HG02678 (cell line): ENCODE results near the gene NUP107.
"Not testable (repeated sequence)": the region's sequence is repeated elsewhere in the genome, so short reads cannot be mapped to it uniquely, and the experiment has no call there.

Experiments used
- ATAC-seq: cut with Tn5 transposase; IDR thresholded peaks from one replicate; pipeline ENCODE4 v1.9.1; 2021; ENCODE audit warnings: mild to moderate bottlenecking, moderate library complexity; ENCODE audit not compliant: unreplicated experiment

The NUP107 gene

DNA sequence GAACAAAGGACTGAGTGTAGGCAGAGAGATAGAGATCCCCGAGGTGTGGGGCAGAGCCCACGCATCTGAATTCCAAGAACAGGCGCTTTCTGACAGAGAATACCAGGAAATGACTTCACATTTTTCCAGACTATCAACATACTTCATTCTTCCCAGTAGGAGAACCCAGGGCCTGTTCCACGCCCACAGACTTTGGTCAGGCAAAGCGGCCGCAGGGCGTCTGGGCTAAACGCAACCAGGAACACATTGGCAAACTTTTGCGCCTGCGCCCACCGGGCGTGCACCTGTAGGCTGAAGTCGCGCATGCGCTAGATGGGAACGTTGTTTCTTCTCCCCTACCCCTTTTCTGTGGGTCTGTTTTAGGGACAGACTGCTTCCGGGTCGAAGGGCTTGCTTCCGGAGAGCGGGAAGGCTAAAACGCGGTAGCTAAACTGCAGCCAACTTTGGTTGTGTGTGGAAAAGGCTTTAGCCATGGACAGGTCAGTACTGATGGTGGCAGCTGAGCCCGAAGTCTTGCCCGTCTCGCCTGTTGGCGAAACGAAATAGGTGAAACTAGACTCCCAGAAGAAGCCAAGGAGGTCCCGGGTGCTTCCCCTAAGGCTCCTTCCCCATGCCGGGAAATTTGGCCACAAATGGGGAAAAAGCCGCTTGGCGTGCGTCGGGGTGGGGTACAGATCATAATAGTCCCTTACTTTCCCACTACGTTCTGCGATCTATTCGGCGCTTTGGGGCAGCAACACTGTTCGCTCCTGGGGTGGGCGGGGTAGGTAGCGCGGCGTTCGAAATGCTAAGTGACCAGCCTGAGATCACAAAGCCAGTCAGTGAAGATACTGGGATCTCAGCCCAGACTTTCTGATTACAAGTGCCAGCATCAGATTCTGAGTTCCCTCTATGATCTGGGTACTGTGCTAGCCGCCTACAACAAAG lies at the start of gene NUP107:
Gene NUP107 (plus strand): TSS at position 384 of the 927 bp plus-strand sequence. CDS start 88 bp downstream, at position 472.
- ATAC-seq, result peak; percentile 98

GRCh38 chr12:68637439-68637838 lies 49.3 kb upstream of the NUP107 start:
- not testable (repeated sequence) for ATAC-seq

- ATAC-seq, result no peak
Measured at GRCh38 chr12:68638171-68638570, 48.6 kb upstream of the NUP107 start.

DNA sequence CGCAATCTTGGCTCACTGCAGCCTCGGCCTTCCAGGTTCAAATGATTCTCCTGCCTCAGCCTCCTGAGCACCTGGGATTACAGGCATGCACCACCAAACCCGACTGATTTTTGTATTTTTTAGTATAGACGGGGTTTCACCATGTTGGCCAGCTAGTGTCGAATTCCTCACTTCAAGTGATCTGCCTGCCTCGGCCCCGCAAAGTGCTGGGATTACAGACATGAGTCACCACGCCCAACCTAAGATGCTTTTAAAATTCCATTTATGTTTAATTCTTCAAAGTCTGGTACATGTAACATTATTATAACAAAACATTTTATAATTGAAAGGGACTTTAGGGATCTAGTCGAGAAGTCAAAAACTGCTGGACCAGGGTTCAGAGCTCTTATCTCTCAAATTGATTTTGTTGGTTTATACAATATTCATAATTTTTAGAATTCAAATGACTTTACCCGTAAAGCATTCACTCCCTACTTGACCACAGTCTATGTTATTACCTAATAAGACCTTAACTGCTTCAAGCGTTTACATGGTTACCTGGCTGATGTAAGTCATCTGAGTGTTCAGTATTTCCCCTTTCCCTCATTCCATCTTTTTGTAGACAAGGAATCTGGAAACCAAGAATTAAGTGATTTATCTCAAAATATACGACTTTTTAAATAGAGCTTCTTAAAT lies 47.9 kb upstream of the NUP107 start:
- no peak for ATAC-seq

DNA sequence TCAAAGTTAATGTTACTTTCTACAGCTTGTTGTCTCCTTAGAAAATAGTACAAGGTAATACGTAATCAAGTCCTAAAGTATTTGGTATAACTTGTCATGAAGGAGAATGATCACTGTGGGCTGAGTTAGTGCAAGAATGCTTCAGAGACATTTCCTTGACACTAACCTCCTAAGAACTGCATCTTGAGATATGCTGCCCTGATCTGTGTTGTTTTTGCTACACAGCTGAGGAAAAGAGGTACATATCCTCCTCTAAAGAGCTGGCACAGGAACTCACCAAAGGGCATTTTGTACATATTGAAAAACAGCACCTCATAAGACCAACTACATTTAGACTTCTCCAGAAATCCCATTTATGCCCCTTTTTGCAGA lies 47.4 kb upstream of the NUP107 start:
- no peak for ATAC-seq

GRCh38 chr12:68641138-68641537 lies 45.6 kb upstream of the NUP107 start:
- peak; percentile 91 for ATAC-seq

DNA sequence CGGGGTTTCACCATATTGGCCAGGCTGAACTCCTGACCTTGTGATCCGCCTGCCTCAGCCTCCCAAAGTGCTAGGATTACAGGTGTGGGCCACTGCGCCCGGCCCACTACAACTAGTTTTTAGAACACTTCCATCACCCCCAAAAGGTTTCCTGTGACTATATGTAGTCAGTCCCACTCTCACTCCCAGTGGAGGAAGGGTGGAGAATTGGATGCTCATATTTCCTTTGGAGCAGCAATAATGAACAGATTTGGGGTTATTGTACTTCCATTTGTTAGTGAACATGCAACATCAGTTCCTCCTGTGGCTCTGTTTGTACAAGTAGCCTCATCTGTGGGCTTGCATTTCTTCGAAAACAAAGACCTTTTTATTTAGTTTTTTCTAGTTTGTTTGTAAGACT lies 40.3 kb upstream of the NUP107 start:
- ATAC-seq, result no peak

DNA sequence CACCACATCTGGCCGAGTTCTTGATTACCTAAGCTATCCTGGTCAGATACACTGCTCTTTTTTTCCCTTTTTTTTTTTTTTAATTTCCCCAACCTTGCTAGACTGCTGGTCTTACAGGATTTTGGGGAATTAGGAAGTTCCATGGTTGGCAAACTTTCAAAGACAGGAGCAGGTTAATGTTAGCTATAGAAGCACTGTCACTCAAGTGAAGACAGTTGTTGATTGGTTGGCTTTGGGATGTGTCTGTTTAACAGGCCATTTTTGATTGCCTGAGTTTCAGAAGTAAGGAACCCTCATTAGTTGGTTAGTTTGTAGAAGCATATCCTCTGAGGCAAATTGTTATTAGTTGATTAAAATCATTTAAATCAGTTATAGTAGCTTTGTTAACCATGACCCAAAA lies 39.3 kb upstream of the NUP107 start:
- no peak for ATAC-seq

- no peak for ATAC-seq
Measured at GRCh38 chr12:68648179-68648578, 38.6 kb upstream of the NUP107 start.

GRCh38 chr12:68665016-68665569 lies 21.7 kb upstream of the NUP107 start:
- no peak for ATAC-seq

- ATAC-seq, result no peak
Measured at GRCh38 chr12:68667291-68667690, 19.5 kb upstream of the NUP107 start.

GRCh38 chr12:68667896-68668295 lies 18.9 kb upstream of the NUP107 start:
- ATAC-seq, result no peak

GRCh38 chr12:68671179-68671578 lies 15.6 kb upstream of the NUP107 start:
- no peak for ATAC-seq

GRCh38 chr12:68673788-68674187 lies 13.0 kb upstream of the NUP107 start:
- no peak for ATAC-seq

DNA sequence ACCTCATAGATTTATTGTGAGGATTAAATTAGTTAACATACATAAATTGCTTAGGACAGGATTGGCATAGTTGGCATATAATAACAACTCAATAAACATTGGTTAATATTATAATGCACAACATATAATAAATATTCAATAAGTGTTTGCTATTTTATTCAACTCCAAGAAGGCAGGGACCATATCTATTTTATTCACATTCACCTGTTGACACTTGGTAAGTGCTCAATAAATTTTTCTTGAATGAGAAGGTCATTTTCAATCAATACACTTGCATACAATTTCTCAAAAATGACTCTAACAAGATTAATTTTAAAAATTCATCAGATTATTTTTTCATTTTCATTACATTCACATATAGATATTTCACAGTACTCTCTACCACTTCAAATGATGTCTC lies 12.4 kb upstream of the NUP107 start:
- ATAC-seq, result no peak

GRCh38 chr12:68675101-68675842 lies 11.5 kb upstream of the NUP107 start:
- ATAC-seq, result no peak

DNA sequence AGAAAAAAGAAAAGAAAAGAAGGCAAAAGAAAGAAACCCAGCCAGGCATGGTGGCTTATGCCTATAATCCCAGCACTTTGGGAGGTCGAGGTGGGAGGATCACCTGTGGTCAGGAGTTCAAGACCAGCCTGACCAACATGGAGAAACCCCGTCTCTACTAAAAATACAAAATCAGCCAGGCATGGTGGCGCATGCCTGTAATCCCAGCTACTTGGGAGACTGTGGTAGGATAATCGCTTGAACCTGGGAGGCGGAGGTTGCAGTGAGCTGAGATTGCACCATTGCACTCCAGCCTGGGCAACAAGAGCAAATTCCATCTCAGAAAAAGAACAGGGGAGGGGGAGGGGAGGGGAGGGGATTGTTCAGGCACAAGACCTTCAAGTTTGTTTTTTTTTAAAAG lies 9.9 kb upstream of the NUP107 start:
- not testable (repeated sequence) for ATAC-seq

DNA sequence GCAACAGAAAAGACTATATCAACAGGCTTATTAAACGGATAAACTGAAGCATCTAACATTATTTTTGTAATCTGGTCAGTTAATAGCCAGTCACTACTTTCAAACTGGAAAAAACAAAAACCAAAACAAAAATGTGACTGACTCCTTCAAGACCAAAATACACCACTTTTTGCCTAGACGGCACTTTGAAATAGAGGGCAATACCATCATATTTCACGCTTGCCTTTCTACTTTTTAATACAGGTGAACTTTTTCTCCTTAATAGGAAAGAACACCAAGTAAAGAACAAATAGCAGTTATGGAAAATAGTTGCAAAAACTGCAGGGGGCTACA lies 550 bp upstream of the NUP107 start:
- no peak for ATAC-seq

- no peak for ATAC-seq
Measured at GRCh38 chr12:68695454-68695853, 8.7 kb downstream of the NUP107 start.

- no peak for ATAC-seq
Measured at GRCh38 chr12:68699486-68699885, 12.7 kb downstream of the NUP107 start.

- ATAC-seq, result no peak
Measured at GRCh38 chr12:68727776-68728175, 41.0 kb downstream of the NUP107 start.
